Activated CD4-positive, alpha-beta T cell treated with anti-CD3 and anti-CD28 coated beads, Interleukin-2, Interleukin-4, amounts not matched to agents 100 ng/mL and 50 ng/mL, durations not matched to agents 16 hours and 8 hours (primary cell): ENCODE measurements around the gene AFF3.

ENCODE experiments used
- DNase-seq: peaks from one replicate; pipeline ENCODE4 v3.0.0-alpha.2; 2020; ENCODE audit warnings: low spot score

Gene AFF3

GRCh38 chr2:100068395-100068794 lies 74.0 kb downstream of the AFF3 start:
- no peak for DNase-seq

- DNase-seq = no peak
Measured at GRCh38 chr2:100067784-100068183, 74.6 kb downstream of the AFF3 start.

GRCh38 chr2:100066856-100067255 lies 75.5 kb downstream of the AFF3 start:
- DNase-seq = no peak

GRCh38 chr2:100066246-100066645 lies 76.1 kb downstream of the AFF3 start:
- no peak for DNase-seq

- peak; percentile 60 for DNase-seq
Measured at GRCh38 chr2:100064592-100065428, 77.6 kb downstream of the AFF3 start.

- DNase-seq = peak; percentile 31
Measured at GRCh38 chr2:100064165-100064564, 78.2 kb downstream of the AFF3 start.

GRCh38 chr2:100063459-100063953 lies 78.9 kb downstream of the AFF3 start:
- no peak for DNase-seq

- no peak for DNase-seq
Measured at GRCh38 chr2:100062336-100062735, 80.1 kb downstream of the AFF3 start.

- peak; percentile 60 for DNase-seq
Measured at GRCh38 chr2:100060875-100061274, 81.5 kb downstream of the AFF3 start.

- no peak for DNase-seq
Measured at GRCh38 chr2:100059638-100060037, 82.8 kb downstream of the AFF3 start.

GRCh38 chr2:100057901-100058261 lies 84.5 kb downstream of the AFF3 start:
- DNase-seq = no peak

GRCh38 chr2:100054426-100054825 lies 88.0 kb downstream of the AFF3 start:
- no peak for DNase-seq

- DNase-seq = no peak
Measured at GRCh38 chr2:100053087-100053885, 89.1 kb downstream of the AFF3 start.

- no peak for DNase-seq
Measured at GRCh38 chr2:100052650-100053049, 89.7 kb downstream of the AFF3 start.

- no peak for DNase-seq
Measured at GRCh38 chr2:100051253-100051652, 91.1 kb downstream of the AFF3 start.

GRCh38 chr2:100050685-100051084 lies 91.7 kb downstream of the AFF3 start:
- DNase-seq = no peak

GRCh38 chr2:100046961-100047947 lies 95.1 kb downstream of the AFF3 start:
- no peak for DNase-seq

GRCh38 chr2:100045000-100045399 lies 97.4 kb downstream of the AFF3 start:
- DNase-seq = no peak

- DNase-seq = no peak
Measured at GRCh38 chr2:100043891-100044255, 98.5 kb downstream of the AFF3 start.

- no peak for DNase-seq
Measured at GRCh38 chr2:100043081-100043890, 99.1 kb downstream of the AFF3 start.

GRCh38 chr2:100042562-100042961 lies 99.8 kb downstream of the AFF3 start:
- DNase-seq = no peak
